22Rv1 (cell line): ENCODE data around the gene AKR1C3.

Source experiments
- CTCF ChIP-seq: fragments of 450-650 bp; IDR thresholded peaks from 2 replicates; pipeline ENCODE4 v1.5.1; 2017; ENCODE audit warnings: mild to moderate bottlenecking
- ZFX ChIP-seq: fragments of 450-650 bp; IDR thresholded peaks from 2 replicates; pipeline ENCODE4 v1.6.1; 2017; ENCODE audit warnings: antibody characterized with exemption, borderline replicate concordance

GRCh38 chr10:5117026-5117425 lies 22.8 kb downstream of the AKR1C3 start:
- TF ChIP-seq CTCF (no peak), ZFX (no peak)
